Activated B cell treated with CpG ODN at 0.5 μM for 24 hours (primary cell): ENCODE measurements around the gene MOB3C. TPM values are rescaled to one million over a fixed set of nuclear protein-coding genes. Genes with fewer than 3 reads are reported as not detected.
"Not testable (repeated sequence)": the region's sequence is repeated elsewhere in the genome, so short reads cannot be mapped to it uniquely, and the experiment has no call there.

Experiments used
- ATAC-seq: fragments of 200-7000 bp; cut with Tn5 transposase; one replicate; pipeline ENCODE4 v1.10.0; 2021; ENCODE audit warnings: low read depth, mild to moderate bottlenecking, moderate library complexity
- CTCF ChIA-PET: fragments of 350-600 bp; sonication (Branson Sonifier 250); formaldehyde crosslinking; loops from one replicate; lab custom pipeline; 2021; ENCODE audit warnings: antibody characterized with exemption; lab: Charles Lee
- POLR2A ChIA-PET: fragments of 350-600 bp; sonication (Branson Sonifier 250); formaldehyde crosslinking; loops from one replicate; lab custom pipeline; 2021; ENCODE audit warnings: antibody characterized with exemption; lab: Charles Lee
- DNase-seq: peaks from one replicate; pipeline ENCODE4 v3.0.0; 2022
- H3K27ac Mint-ChIP-seq: one replicate; pipeline ENCODE4 v1.8.0; 2020; ENCODE audit warnings: mixed read lengths
- H3K27me3 Mint-ChIP-seq: one replicate; pipeline ENCODE4 v1.8.0; 2021; ENCODE audit warnings: mixed read lengths
- H3K36me3 Mint-ChIP-seq: one replicate; pipeline ENCODE4 v1.8.0; 2021; ENCODE audit warnings: low read depth, mixed read lengths
- H3K4me1 Mint-ChIP-seq: one replicate; pipeline ENCODE4 v1.8.0; 2021; ENCODE audit warnings: mixed read lengths
- H3K4me3 Mint-ChIP-seq: one replicate; pipeline ENCODE4 v1.8.0; 2020; ENCODE audit warnings: mild to moderate bottlenecking, mixed read lengths
- H3K9me3 Mint-ChIP-seq: one replicate; pipeline ENCODE4 v1.8.0; 2020; ENCODE audit warnings: mixed read lengths
- CTCF ChIP-seq: fragments of 200-600 bp; IDR thresholded peaks from one replicate; pipeline ENCODE4 v1.8.0; 2022; ENCODE audit warnings: antibody characterized with exemption, mild to moderate bottlenecking
- intact Hi-C: fragments of 100-400 bp; cut with micrococcal nuclease; formaldehyde crosslinking; loops from one replicate; pipeline ENCODE4 v1.15.1; 2024
- total RNA-seq: library from RNA; stranded (reverse); gene quantifications from 2 replicates; pipeline ENCODE4 v1.2.3, GENCODE V29; 2022

MOB3C gene
- 9.7 and 10.7 TPM in 2 replicates for total RNA-seq

- ATAC-seq (peak; percentile 89), DNase-seq (peak; percentile 62)
- ChIA-PET POLR2A (interaction anchor here (0.6 to 7.5 kb wide), 3 partner anchors 12 to 413 kb away, joined by 3 to 108 read pairs (median 5); partner anchors contain the start of genes EFCAB14, LURAP1 and MKNK1), CTCF (interaction anchor here (1.1 kb wide), 1 partner anchor 12 kb away, joined by 3 read pairs; the partner anchor contains the start of gene MKNK1)
- intact Hi-C loops: loop anchor here (1.0 to 10.0 kb wide), 4 partner anchors 12 to 312 kb away; partner anchors contain the start of genes ATPAF1, EFCAB14, LRRC41 and MKNK1
- peak within 1 kb of the TSS; percentile 87 for H3K27ac Mint-ChIP-seq
- no peak for TF ChIP-seq CTCF
- H3K4me3 Mint-ChIP-seq: peak within 1 kb of the TSS; percentile 92
- no peaks in the 10 kb centered on the region for H3K9me3 Mint-ChIP-seq
- peaks cover 64% of the 10 kb centered on the region for H3K4me1 Mint-ChIP-seq
- no peaks in the 10 kb centered on the region for H3K27me3 Mint-ChIP-seq
- peaks cover 6% of the 10 kb centered on the region for H3K36me3 Mint-ChIP-seq
Observed at GRCh38 chr1:46616277-46617107, at the start of gene MOB3C. MOB3C (minus strand) TSS chr1:46616811; CDS start chr1:46613321, 3,490 bp downstream.

- no peak overlapping the region for H3K4me3 Mint-ChIP-seq
- H3K9me3 Mint-ChIP-seq: no peaks in the 10 kb centered on the region
- ChIA-PET POLR2A (no interaction called here), CTCF (no interaction called here)
- TF ChIP-seq CTCF: no peak
- ATAC-seq (no peak), DNase-seq (no peak)
- no peaks in the 10 kb centered on the region for H3K27me3 Mint-ChIP-seq
- intact Hi-C loops: loop anchor here (5.0 kb wide), 2 partner anchors 49 to 64 kb away; partner anchors contain the start of genes MKNK1 and MOB3C
- no peak overlapping the region for H3K27ac Mint-ChIP-seq
- H3K36me3 Mint-ChIP-seq: peaks cover 16% of the 10 kb centered on the region
- peaks cover 16% of the 10 kb centered on the region for H3K4me1 Mint-ChIP-seq
Observed at GRCh38 chr1:46665983-46666382, 49.4 kb upstream of the MOB3C start.

- CTCF ChIA-PET, POLR2A ChIA-PET, DNase-seq, H3K9me3 Mint-ChIP-seq, H3K27me3 Mint-ChIP-seq, intact Hi-C loops, H3K4me3 Mint-ChIP-seq, ATAC-seq, H3K27ac Mint-ChIP-seq: not testable (repeated sequence)
- Mint-ChIP-seq H3K4me1 (peaks cover 16% of the 10 kb centered on the region), H3K36me3 (peaks cover 28% of the 10 kb centered on the region)
Observed at GRCh38 chr1:46662919-46663318, 46.3 kb upstream of the MOB3C start.

- H3K9me3 Mint-ChIP-seq, CTCF ChIA-PET, H3K4me1 Mint-ChIP-seq, intact Hi-C loops, DNase-seq, H3K4me3 Mint-ChIP-seq, H3K27me3 Mint-ChIP-seq, ATAC-seq, POLR2A ChIA-PET, H3K27ac Mint-ChIP-seq: not testable (repeated sequence)
- peaks cover 51% of the 10 kb centered on the region for H3K36me3 Mint-ChIP-seq
Observed at GRCh38 chr1:46660116-46660515, 43.5 kb upstream of the MOB3C start.

- no peak for ATAC-seq
- Mint-ChIP-seq H3K9me3 (peaks cover 4% of the 10 kb centered on the region), H3K27me3 (no peaks in the 10 kb centered on the region), H3K27ac (no peak overlapping the region), H3K36me3 (peaks cover 54% of the 10 kb centered on the region), H3K4me1 (no peaks in the 10 kb centered on the region), H3K4me3 (no peak overlapping the region)
- intact Hi-C loops: no loop called here
- no peak for TF ChIP-seq CTCF
- POLR2A ChIA-PET: no interaction called here
- CTCF ChIA-PET: no interaction called here
- DNase-seq: no peak
Observed at GRCh38 chr1:46659307-46659870, 42.8 kb upstream of the MOB3C start.

- POLR2A ChIA-PET: no interaction called here
- TF ChIP-seq CTCF: no peak
- H3K27me3 Mint-ChIP-seq: no peaks in the 10 kb centered on the region
- H3K9me3 Mint-ChIP-seq: peaks cover 4% of the 10 kb centered on the region
- no peaks in the 10 kb centered on the region for H3K4me1 Mint-ChIP-seq
- peaks cover 57% of the 10 kb centered on the region for H3K36me3 Mint-ChIP-seq
- H3K27ac Mint-ChIP-seq: no peak overlapping the region
- no peak overlapping the region for H3K4me3 Mint-ChIP-seq
- DNase-seq (no peak), ATAC-seq (no peak)
- CTCF ChIA-PET: no interaction called here
- intact Hi-C loops: no loop called here
Observed at GRCh38 chr1:46657775-46658174, 41.2 kb upstream of the MOB3C start.
